ENCODE data around the gene FNIP2. TPM values are rescaled to one million over a fixed set of nuclear protein-coding genes. Genes with fewer than 3 reads are reported as not detected.

Gene FNIP2
- total RNA-seq = 10 to 100 TPM; 21.4 to 31.7 (median 28.1) TPM

DNA sequence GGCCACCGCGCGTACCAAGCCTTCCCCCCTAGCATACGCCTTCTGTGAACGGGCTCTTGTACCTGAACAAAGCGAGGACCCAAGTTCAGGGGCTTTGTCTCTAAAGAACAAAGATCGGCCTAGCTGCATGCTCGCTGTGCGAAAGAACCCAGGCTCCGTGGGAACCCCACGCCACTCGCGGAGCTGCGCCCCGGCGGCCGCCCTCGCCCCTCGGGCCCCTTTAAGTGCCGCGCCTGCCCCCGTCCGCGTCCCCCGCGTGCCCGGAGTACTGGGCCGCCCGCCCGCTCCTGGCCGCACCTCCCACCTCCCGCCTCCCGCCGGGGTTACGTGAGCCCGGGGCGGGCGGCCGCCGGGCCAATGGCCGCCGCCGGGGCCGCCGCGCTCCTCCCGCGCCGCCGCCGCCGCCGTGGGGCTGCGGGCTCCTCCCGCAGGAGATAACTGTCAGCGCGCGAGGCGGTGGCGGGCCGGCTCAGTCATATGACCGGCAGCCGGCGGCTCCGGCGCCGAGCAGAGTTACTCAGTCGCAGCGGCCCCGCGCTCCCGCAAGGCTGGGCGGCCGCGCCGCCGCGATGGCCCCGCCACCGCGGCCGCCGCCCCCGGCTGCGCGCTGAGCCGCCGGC is at the start of gene FNIP2:
Gene FNIP2 (plus strand): TSS at position 472 of the 620 bp plus-strand sequence. CDS start 187 bp downstream, outside the sequence.
- H3K4me3 ChIP-seq = peak within 1 kb of the TSS; percentile 73
- peak in 1 of 2 donors; percentile 70 for TF ChIP-seq POLR2A (IDR thresholded peaks at IDR 0.05)
- TF ChIP-seq, protein P1, sequence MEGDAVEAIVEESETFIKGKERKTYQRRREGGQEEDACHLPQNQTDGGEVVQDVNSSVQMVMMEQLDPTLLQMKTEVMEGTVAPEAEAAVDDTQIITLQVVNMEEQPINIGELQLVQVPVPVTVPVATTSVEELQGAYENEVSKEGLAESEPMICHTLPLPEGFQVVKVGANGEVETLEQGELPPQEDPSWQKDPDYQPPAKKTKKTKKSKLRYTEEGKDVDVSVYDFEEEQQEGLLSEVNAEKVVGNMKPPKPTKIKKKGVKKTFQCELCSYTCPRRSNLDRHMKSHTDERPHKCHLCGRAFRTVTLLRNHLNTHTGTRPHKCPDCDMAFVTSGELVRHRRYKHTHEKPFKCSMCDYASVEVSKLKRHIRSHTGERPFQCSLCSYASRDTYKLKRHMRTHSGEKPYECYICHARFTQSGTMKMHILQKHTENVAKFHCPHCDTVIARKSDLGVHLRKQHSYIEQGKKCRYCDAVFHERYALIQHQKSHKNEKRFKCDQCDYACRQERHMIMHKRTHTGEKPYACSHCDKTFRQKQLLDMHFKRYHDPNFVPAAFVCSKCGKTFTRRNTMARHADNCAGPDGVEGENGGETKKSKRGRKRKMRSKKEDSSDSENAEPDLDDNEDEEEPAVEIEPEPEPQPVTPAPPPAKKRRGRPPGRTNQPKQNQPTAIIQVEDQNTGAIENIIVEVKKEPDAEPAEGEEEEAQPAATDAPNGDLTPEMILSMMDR (IDR thresholded peaks at IDR 0.05) = no peak
- H3K36me3 ChIP-seq = no peaks in the 10 kb centered on the region
- peaks cover 43% of the 10 kb centered on the region for H3K4me1 ChIP-seq
- H3K27me3 ChIP-seq = no peaks in the 10 kb centered on the region
- no peaks in the 10 kb centered on the region for H3K9me3 ChIP-seq
- WGBS = 1% methylated on average over 27 of the region's 88 CpGs
- H3K27ac ChIP-seq = peak within 1 kb of the TSS; percentile 85
- DNase-seq (ENCODE audit: low spot score in 2 of 2) = peak; percentile 87

DNA sequence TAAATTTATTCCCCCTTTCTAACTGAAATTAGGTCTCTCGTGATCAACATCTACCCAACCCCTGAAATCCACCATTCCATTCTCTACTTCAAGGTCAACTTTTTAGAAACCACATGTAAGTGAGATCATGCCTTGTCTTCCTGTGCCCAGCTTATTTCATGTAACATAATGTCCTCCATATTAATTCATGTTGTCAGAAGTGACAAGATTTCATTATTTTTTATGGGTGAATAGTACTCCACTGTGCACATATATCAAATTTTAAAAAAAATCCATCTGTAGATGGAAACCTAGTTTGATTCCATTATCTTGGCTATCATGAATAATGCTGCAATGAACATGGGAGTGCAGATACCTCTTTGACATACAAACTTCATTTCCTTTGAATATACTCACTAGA is 47.1 kb upstream of the FNIP2 start:
- no peak overlapping the region for H3K4me3 ChIP-seq

DNA sequence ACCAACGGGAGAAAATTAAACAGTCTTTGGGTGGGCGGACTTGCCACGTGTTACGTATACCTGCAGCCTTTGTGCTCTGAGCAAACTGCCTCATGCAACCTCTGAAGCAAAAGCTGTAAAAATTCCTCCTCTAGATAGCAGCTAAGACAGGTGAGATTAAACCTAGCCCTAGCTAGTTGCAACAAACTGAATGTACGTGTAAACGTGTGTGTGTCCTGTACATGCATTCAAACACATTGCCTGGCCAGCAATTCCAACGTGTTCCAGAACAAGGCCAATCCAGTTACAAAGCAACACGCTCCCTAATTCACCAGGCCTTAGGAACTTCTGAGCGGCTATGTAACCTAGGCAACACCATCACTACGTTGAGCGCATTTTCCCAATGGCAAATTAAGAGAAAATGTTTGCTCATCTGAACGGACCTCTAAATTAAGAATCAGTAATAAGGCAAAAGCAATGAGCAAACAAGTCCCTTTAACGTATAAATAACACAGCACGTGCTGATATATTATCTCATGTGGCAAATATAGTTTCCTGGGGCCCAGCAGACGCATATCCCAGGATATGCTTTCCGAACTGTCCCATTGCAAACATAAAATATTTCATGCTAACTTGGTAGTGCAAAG is 46.4 kb upstream of the FNIP2 start:
- TF ChIP-seq EP300 (IDR thresholded peaks at IDR 0.05) (no peak), POLR2AphosphoS5 (IDR thresholded peaks at IDR 0.05) (no peak), POLR2A (IDR thresholded peaks at IDR 0.05) (no peak)
- TF ChIP-seq, protein P1 (IDR thresholded peaks at IDR 0.05) = no peak
- DNase-seq (ENCODE audit: low spot score in 2 of 2) = no peak
- Histone ChIP-seq H3K27ac (peak overlapping the region; percentile 90), H3K4me3 (peak overlapping the region; percentile 76), H3K4me1 (peaks cover 9% of the 10 kb centered on the region), H3K9me3 (no peaks in the 10 kb centered on the region), H3K36me3 (peaks cover 24% of the 10 kb centered on the region), H3K27me3 (no peaks in the 10 kb centered on the region)
- 17% methylated on average over 16 of the region's 16 CpGs for WGBS

More for the DNA sequence above, 47.1 kb upstream of the FNIP2 start:
- DNase-seq (ENCODE audit: low spot score in 2 of 2) = no peak
- 93% methylated on average over 1 of the region's 1 CpG for WGBS
- Histone ChIP-seq H3K4me1 (peaks cover 9% of the 10 kb centered on the region), H3K9me3 (no peaks in the 10 kb centered on the region), H3K27ac (no peak overlapping the region), H3K36me3 (peaks cover 31% of the 10 kb centered on the region), H3K27me3 (no peaks in the 10 kb centered on the region)
- TF ChIP-seq, protein P1 (IDR thresholded peaks at IDR 0.05) = no peak
- TF ChIP-seq POLR2A (IDR thresholded peaks at IDR 0.05) = no peak

DNA sequence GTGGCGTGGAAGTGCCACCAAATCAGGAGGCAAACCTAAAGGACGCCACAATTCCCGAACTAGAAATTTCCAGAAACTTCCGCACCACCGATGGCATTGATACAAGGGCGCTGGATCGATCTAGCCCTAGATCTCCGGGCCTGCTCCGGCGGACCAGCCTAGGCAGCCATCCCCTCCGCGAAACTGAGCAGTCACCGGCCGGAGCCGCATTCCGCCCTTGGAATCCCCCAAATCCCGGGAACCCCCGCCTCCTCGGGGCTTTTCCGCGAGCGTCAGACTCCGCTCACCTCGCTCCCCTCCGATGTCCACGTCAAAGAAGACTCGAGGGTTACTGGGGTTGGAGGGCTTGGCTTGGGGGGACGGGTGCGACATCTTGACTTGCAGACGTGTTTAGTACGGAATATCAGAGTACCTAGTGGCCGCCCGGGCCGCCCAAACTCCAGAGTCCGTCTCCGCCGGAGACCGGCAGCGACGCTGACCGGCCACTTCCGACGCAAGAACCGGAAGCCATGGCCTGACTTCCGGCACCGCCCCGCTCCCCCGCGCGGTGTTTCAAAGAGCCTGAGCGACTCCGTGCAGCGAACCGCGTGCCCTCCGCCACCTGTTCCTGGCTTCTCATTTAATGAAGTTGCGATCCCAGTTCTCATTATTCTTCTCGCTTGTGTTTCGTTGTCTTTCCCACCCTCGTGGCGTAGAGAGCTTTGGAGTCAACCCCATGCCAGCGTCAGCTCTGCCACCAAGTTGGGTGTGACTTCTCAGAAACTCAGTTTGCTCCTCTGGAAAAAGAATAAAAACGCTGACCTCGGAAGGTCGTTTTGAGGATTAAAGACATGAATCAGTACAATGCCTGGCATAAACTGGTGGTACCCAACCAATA is 45.7 kb upstream of the FNIP2 start, which contains the start of gene PPID:
Gene PPID (minus strand): TSS at position 480 of the 877 bp plus-strand sequence. CDS start 108 bp downstream, at position 372.
- under 1% methylated on average over 39 of the region's 65 CpGs for WGBS
- peak; percentile 89 to 91 for DNase-seq (ENCODE audit: low spot score in 2 of 2)

More for the DNA sequence above, 45.7 kb upstream of the FNIP2 start, which contains the start of gene PPID:
- Histone ChIP-seq H3K27me3 (no peaks in the 10 kb centered on the region), H3K9me3 (no peaks in the 10 kb centered on the region), H3K4me3 (peak within 1 kb of the TSS; percentile 76), H3K27ac (peak within 1 kb of the TSS; percentile 90), H3K36me3 (peaks cover 17% of the 10 kb centered on the region), H3K4me1 (peaks cover 9% of the 10 kb centered on the region)
- TF ChIP-seq POLR2A (IDR thresholded peaks at IDR 0.05) = peak in 1 of 2 donors; percentile 56
- TF ChIP-seq EP300 (IDR thresholded peaks at IDR 0.05) = no peak
- peak in 2 of 3 donors; percentile 59 to 70 for TF ChIP-seq POLR2AphosphoS5 (IDR thresholded peaks at IDR 0.05)
- TF ChIP-seq, protein P1 (IDR thresholded peaks at IDR 0.05) = no peak
